ENCODE results near the gene CCDC148.

- TF ChIP-seq CTCF (conservative IDR thresholded peaks at IDR 0.05; ENCODE audit: low read depth in 2 of 2) (no peak), POLR2AphosphoS5 (IDR thresholded peaks at IDR 0.05; ENCODE audit: low read depth) (no peak), STAT1 (IDR thresholded peaks at IDR 0.05; ENCODE audit: unreplicated experiment) (no peak), EZH2 (IDR thresholded peaks at IDR 0.05; ENCODE audit: low read depth, unreplicated experiment) (no peak)
Observed at GRCh38 chr2:158463496-158464095, 7.0 kb upstream of the CCDC148 start.

All from GM23338 (cell line).